GM23248 (cell line): ENCODE data around the gene CDC16.

ENCODE experiments used
- EZH2 ChIP-seq: fragments of 200-600 bp; sonication (generic); IDR thresholded peaks from 2 replicates; pipeline ENCODE4 v1.6.1; 2018; ENCODE audit warnings: antibody characterized with exemption, mild to moderate bottlenecking; ENCODE audit not compliant: insufficient read depth, poor library complexity, severe bottlenecking
- EZH2phosphoT487 ChIP-seq: fragments of 200-600 bp; sonication (generic); IDR thresholded peaks from 2 replicates; pipeline ENCODE4 v1.6.1; 2018; ENCODE audit warnings: antibody characterized with exemption, moderate library complexity, mild to moderate bottlenecking, low read depth; ENCODE audit not compliant: insufficient read depth

DNA sequence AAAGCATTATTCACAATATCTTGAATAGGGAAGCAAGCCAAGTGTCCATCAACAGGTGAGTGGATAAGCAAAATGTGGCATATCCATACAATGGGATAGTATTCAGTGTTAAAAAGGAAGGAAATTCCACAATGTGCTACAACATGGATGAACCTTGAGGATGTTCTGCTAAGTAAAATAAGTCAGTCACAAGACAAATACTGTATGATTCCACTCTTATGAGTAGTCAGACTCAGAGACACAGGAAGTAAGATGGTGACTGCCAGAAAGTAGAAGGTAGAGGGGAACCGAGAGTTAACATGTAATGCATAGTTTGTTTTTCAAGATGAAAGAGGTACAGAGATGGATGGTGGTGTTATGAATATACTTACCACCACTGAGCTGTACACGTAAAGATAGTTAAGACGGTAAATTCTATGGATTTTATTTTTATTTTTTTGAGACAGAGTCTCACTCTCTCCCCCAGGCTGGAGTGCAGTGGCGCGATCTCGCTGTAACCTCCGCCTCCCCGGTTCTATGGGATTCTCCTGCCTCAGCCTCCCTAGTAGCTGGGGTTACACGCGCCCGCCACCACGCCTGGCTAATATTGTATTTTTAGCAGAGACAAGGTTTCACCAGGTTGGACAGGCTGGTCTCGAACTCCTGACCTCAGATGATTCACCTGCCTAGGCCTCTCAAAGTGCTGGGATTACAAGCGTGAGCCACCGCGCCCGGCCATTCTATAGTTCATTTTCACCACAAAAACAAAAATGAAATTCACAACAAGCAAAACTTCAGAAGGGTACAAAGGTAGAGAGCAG is 78.6 kb downstream of the CDC16 start:
- TF ChIP-seq EZH2, result no peak
- TF ChIP-seq EZH2phosphoT487, result no peak
